GM21786 (cell line): ENCODE measurements around the gene SHH.
"Not testable (repeated sequence)": the region's sequence is repeated elsewhere in the genome, so short reads cannot be mapped to it uniquely, and the experiment has no call there.

Source experiments
- ATAC-seq: cut with Tn5 transposase; IDR thresholded peaks from one replicate; pipeline ENCODE4 v1.9.1; 2021; ENCODE audit not compliant: unreplicated experiment

The SHH gene

DNA sequence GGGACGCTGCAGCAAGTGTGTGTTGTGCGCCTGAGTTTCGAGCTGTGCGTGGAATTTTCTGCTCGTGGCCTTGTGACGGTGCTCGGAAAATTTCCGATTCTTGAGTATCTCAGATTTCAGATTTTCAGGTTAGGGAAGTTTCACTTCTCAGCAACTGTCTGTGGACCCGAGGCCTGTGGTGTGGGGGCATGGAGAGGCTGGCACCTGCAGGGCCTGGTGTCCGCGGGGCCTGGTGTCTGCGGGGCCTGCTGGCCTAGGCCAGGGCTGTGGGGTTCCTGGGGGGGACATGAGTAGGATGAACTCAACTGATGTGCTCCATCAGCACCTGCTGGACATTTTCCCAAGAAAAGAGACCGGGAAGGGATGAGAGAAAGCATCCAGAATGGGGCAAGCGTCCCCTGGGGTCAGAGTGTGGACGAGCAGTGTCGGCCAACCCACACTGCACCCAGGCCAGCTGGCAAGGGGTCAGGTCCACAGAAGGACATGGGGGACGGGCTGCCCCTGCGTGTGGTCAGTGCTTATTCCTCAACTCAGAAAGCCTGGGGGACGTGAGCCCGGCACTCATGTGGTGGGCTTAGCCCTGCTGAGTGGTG is 31.3 kb upstream of the SHH start:
- no peak for ATAC-seq

DNA sequence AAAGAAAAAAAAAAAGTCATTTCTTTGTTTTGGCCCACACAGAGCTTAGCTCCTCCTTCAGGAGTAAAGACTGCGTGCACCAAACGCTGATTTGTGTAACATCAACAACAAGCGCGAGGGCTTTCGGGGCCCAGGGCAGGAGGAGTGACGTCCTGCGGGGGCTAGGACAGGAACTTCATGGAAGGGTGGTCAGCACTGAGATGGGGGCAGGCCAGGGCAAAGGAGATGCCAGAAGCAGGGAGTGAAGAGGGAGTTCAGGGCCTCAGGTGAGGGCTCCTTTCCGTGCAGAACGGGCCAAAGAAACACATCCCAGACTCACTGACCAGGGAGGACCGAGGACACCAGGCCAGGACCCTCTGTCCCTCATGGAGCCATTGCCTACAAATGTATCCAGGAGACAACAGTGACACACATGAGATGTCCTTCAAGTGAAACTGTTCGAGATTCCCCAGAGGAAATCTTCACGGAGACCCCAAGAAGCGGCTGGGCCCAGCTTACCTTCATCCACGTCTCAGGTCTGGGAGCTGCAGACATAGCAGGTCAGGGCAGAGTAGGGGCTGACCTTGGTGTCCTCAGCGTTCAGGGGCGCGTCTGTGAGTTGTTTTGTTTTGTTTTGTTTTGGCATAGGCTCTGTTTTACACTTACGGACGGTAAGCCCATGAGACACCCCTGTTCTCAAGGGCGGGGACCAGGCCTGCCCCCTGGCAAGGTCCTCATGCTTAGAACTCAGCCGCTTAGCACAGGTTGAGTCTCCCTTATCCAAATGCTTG is 30.4 kb upstream of the SHH start:
- no peak for ATAC-seq

DNA sequence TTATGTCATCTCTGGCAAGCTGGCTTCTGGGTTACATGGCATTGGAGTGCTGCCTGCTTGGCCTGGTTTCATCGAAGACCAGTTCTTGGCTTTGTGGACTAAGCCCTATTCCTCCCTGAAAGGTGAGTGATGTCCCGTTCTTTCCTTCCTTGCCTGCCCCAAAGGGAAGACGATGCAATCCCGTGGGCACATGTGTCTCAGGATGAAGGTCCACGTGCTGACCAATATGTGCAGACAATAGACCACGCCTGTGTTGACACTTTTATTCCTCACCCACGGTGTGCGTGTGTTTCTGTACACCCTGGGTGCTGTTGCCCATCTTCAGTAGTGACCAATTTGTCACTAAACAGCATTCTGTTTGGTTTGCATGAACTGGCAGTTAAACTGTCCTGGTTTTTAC is 28.6 kb upstream of the SHH start:
- no peak for ATAC-seq

DNA sequence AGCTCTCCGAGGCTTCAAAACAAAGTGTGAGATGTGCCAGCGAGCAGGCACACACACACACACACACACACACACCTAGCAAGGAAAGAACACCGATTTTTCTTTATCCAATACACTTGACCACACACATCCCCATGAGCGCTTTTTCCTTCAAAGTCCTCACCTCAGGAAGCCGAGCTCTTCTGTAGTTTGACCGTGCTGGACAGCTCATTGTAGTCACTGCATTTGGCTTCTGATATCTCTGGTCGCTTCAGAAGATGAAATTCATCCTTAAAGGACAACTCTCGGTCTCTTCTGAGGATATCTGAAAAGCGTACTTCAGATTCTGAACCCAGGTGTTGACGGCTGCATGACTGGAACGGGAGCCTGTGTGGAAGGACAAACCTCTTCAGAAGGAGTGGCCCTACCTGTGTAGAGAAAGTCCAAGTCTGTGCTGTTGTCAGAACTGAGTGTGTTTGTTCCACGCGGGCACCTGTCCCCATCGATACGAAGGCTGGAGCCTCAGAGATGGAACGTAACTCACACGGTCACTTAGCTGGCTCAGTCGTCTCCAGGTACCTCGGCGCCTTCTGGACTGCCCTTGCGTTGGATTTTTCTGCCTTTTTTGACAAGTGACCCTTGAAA is 28.1 kb upstream of the SHH start:
- no peak for ATAC-seq

DNA sequence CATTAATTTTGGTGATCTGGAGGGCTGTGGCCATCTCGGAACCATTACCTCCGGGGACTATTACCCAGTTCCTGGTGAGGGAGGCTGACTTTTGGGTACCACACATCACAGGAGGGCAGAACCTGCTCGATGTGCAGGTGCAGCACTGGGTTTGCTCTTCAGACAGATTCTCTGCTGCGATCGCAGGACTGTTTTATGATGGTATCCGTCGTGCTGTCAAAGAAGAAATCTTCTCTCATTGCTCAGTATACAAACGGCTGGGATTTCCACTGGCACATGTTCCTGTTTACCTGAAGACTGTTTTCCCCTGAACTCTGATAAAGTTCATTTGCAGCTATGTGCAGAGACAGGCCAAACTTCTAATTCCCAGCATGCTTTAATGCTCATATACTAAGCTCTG is 27.2 kb upstream of the SHH start:
- no peak for ATAC-seq

DNA sequence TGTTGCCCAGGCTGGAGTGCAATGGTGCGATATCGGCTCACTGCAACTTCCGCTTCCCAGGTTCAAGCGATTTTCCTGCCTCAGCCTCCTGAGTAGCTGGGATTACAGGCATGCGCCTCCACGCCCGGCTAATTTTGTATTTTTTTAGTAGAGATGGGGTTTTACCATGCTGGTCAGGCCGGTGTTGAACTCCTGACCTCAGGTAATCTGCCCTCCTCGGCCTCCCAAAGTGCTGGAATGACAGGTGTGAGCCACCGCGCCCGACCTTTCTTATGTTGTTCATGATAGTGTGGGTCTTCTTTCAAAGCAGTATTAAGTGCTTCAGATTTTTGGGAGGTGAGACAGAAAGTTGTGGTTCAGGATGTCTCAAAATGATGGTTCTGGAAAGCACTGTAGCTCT is 26.0 kb upstream of the SHH start:
- ATAC-seq = not testable (repeated sequence)

DNA sequence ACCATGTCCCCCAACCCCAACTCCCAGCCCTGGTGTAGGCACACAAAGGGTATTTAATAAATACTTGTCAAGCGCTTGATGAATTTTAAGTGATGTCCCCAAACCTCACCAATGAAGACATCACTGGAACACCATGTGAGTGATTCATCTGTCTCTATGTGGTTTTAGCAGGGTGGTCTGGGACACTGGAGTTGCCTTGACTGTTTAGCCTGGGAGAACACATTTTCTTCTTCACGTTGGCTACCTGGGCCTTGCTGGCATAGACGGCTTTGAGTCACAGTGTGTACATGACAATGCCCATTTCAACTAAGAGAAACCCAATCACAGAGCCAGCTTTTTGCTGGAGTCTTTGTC is 24.8 kb upstream of the SHH start:
- no peak for ATAC-seq

DNA sequence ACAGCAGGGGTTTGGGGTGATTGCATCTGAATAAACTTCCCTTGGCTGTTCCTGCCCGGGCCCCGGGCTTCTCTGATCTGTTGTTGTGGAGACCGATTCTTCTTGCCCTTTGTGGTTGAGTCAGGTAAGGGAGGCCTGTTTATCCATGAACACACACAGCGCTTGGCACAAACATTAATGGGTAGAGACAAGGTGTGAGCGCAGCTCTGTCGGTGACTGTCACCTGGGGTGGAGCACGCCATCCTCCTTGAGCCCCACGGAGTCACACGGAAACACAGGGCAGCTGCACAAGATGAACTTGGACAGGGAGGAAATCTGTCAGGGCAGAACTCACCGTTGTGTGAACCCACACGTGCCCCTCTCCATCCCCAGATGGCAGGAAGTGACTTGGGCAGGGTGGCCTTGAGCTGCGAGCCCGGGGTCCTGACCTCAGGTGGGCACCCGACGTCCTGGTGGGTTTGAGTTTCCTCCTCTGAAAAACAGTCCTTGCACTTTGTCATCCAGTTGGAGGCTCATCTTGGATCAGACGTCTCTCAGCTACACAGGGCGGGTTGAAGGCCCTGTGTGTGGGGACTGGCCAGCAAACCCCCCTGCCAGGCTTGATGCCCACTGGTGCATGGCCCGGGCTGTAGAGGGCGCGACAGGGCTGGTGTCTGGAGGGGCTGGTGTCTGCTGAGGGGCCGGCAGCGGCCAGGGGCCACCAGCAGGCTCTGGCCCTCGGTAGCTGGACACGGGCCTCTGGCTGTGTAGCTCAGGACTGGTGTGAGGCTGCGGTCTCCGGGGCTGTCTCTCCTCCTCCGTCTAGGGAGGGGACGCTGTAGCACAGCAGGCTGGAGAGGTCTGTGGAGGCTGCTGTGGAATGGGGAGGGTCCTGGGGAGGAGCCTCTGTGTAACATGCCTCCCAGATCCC is 24.2 kb upstream of the SHH start:
- ATAC-seq = no peak

DNA sequence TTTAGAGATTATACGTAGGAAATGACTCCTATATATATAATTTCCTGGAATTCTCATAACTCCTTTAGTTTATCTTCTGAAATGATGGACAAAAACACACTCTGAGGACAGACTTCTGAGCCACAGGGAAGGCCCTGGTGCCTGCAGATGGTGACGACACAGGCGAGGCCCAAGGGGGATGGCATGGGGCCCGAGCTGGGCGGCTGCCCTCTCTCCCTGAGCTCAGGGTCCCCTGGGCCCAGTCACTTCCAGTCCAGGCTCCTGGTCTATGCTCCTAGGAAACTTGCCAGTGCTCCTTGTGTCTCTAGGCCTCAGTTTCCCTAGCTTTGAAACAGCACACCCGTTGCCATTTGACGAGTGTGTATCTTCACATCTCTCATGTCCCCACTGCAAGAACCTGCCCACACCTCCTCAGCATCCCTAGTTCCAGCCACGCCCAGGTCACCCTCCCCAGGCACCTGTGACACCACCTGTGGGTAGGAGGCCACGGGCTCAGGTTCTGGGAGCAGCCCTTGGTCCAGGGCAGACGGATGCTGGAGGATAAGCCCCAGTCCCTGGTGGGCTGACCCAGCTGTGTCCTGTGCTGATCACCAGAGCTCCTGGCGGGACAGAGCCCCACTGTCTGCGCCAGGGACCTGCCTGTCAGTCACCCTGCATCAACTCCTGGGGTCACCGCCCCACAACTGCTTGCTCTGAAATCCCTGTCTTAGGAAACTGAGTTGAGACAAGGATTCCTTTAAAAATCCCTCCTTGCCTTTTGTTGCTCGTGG is 23.4 kb upstream of the SHH start:
- no peak for ATAC-seq

DNA sequence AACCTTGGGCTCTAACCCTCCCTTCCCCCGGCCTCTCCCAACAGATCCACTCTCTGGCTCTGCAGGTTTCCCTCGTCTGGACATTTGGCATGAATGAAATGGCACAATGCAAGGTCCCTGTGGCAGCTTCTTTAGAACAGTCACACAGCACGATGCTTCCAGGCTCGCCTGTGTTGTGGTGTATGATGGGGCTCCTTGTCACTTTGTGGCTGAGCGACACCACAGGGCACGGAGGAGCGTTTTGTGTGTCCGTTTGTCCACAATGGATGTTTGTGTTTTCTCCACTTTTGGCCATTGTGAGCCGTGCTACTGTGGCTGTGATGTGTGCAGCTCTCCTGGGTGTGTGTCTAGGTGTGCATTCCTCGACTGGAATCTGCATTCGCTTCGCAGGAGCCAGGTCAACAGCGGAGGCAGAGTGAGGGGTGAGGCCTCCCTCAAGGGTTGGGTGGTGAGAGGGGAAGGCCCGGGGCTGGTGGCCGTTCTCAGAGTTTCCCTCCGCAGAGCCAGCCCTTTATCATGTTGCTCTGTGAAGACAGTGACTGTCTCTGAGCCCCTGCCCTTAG is 22.3 kb upstream of the SHH start:
- no peak for ATAC-seq

DNA sequence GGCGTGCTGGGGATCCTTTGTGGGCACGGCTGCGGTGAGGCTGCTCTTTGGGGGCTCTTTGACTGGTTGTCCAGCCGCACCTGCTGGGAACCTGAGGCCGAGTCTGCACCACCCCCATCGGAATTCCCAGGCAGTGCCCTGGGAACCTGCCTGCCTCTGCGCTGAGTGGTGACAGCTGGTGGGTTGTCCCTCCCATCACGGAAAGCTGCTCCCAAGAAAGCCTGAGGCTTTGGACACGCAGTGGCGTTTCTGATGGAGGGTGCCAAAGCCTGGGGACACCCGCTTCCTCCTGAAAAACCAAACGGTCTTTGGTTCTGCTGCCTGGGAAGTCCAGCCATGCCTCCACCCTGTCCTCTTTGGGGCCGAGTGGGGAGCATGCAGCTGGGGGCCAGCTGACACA is 21.4 kb upstream of the SHH start:
- ATAC-seq = no peak

DNA sequence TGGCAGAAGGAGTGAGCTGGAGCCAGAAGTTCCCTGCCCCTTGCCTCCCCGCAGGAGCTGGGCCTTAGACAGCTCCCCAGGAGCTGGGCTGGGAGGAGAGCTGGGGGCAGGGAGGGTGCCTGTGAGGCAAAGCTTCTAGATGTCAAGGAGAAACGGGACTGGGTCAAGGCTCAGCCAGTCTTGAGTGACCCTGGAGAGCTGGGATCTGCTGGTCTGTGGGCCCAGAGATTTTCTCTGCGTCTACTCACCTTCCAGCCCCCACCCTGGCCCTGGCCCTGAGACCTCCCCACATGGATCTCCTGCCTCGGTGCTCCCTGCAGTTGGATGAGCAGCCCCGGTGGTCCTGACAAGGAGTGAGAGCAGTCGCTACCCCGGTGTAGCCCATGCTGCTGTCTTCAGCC is 20.3 kb upstream of the SHH start:
- no peak for ATAC-seq

DNA sequence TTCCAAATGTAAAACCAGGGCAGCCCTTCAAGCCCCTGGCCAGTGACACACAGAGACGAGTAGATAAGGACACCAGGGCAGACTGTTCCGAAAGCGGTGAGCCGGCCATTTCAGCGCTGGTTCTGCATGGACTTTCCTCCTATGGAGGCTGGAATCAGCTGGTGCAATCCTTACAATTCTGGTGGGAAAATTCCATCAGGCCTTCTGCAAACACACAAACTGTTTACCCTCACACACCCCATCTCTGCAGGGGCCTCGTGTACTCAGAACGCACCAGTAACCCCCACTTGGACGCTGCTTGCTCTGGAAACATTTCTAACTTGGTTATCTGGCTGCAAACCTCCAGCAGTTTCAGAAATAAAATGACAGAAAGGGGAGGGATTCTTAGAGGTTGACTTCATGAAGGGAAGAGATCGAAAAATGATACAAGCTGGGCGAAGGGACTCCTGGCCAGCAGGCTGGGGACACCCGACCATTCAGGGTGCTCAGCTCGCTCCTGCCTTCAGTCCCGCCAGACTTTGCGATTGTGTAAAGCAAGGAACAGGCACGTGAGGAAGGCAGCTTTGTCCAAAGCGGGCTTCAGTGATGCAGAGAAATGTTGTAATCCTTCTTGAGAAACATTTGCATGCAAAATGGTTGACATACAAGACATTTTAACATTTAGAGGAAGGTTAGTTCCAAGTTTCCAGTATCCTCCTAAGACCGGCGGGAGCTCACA is 19.7 kb upstream of the SHH start:
- ATAC-seq = no peak

DNA sequence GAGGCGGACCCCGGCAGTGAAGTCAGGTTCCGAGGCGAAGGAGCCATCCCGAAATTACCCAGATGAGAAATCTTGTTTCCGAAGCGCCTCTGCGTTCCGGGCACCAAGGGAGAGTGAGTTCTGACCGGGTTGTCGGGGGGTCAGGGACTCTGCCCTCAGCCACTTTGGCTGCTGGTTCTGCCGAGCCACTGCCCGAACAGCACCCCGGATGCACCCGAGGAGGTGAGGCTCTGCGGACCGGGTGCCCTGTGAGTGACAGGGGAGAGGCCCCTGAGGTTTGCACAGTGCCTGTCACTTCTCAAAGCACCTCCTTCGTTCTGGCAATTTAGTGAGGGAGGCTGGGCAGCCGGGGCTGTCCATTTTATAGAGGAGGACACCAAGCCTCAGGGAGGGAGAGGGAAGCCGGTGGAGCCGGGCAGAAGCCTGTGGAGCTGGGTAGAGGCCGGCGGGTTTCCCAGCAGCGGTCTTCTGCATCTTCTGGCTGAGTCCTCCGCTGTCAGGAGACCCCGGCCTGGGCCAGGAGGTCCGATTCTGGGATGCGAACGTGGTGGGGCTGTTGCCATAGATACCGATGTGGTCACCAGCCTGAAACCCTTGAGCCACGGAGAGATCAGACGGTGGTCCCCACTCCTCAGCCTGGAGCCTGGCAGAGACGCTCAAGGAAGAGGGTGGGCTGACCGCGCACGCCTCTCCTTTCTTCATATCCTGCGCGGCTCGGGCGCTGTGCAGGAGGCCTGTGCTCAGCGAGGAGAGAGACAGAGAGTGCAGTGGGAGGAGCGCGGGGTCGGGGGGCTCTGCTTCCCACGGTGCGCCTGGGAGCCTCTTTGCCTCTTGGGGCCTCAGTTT is 18.9 kb upstream of the SHH start:
- ATAC-seq = no peak

DNA sequence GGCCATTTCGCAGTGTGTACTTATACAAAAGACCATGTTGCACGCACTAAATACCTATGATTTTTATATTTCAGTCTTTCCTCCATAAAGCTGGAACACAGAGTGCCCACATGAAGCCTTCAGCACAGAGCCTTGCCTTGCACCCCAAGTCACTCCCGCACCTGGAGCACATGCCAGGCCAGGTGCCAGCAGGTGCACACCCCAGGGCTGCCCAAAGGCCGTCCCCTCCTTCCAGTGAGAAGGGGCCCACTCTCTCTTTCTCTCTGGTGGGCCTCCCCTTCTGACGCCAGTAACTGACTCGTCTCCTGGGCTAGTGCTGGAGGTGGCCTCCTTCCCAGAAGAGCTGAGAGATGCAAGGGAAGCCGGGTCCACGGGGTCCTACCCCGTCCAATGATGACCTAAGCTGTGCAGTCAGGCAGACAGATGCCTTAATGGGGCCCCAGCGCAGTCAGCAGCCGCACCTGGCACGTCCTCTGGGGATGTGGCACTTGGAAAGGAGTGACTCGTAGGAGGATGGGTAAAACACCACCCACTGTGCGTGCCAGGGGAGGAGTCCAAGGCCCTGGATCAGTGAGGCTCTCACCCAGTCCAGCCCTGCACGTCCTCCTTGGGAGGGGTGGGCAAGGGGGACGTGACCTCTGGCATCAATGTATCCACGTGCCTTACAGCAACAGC is 17.7 kb upstream of the SHH start:
- ATAC-seq = no peak

DNA sequence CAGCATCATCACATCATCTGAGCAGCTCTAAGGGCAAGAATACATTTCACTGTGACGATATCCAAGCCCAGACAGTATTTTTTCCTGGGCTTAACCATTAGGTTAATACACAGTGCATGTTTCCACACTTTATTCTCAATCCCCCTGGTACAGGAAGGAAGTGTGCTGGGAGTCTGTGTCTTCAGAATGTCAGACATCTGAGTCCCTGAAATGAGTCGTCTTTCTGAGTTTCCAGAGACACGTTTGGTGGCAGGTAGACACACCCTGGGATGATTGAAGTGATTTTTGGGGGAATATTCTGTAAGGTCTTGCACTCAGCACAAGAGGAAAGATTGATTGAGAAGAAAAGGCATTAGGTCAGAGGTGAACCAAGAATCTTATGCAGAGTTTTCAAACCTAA is 13.1 kb upstream of the SHH start:
- ATAC-seq = no peak

DNA sequence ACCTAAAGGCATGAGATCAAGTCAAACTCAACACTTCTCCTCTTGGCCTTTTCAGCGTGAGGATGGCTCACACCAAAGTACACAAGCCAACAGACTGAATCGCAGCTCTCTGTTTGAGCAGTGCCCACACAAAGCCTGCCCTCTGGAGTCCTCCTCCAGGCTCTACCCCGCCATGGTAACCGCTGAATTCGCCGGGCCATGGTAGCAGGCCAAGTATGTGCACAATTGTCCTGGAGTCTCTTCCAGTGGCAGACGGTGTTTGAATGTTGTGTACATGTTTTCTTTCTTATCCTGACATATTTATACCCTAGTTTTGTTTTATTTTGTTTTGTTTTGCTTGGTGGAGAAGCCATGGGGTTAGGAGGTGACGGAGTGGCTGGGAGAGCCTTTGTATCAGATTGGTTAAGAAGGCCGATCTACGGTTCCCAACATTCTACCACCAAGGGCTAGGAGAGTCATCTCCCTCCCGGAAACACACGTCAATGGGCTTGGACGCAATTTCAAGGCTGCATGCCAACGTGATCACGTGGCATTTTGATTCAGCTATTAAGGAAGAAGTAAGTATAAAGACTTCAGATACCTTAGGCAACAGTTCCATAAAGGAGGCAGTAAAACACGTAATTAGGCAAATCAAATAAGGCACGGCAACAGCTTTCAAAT is 12.1 kb upstream of the SHH start:
- no peak for ATAC-seq

DNA sequence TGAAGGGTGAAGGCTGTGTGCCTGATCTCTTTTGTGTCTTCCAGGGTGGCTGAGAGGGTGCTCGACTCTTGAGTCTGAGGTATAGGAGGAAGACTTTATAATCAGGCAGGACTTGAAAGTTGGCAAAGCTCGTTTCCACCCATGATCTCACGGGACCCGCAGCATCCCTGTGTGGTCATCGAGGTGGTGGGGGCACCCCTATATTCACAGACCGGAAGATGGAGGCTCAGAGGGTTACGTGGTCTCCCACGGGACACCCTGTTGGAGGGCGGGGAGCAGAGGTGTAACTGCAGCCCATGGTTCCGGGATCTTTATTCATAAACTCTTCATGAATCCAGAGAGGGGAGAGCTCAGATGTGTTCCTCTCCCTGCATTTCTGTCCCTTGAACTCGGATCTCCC is 9.6 kb upstream of the SHH start:
- no peak for ATAC-seq
